GM18951 (cell line): ENCODE measurements around the gene PHF12.

ENCODE experiments used
- POLR2A ChIP-seq: IDR thresholded peaks from 4 replicates; pipeline ENCODE4 v1.6.1; 2011; ENCODE audit warnings: mild to moderate bottlenecking; ENCODE audit not compliant: insufficient read length, insufficient read depth; ENCODE audit errors: extremely low read depth
- in situ Hi-C: fragments of 300-500 bp; cut with MboI; formaldehyde crosslinking; loops from one replicate; pipeline ENCODE4 v1.12.0; 2022; ENCODE audit warnings: low sequenced_read_pairs, mixed read lengths, inconsistent platforms; ENCODE audit not compliant: unreplicated experiment

The PHF12 gene

DNA sequence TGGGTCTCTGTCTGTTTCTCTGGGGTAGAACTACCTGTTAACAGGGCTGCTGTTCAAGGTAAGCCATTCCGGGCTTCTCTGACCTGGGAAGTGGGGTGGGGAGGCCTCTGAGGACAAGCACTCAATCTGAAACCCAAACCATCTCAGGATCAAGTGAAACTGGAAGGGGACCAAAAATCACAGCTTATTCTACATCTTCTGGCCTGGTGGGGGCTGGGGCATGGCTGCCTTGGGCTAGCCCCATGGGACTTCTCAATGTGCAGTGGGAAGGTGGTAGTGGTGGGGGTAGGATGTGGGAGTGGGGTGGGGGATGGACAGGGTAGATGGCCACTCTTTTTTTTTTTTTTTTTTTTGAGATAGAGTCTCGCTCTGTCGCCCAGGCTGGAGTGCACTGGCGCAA lies 59.3 kb downstream of the PHF12 start:
- TF ChIP-seq POLR2A: no peak
- in situ Hi-C loops: no loop called here

DNA sequence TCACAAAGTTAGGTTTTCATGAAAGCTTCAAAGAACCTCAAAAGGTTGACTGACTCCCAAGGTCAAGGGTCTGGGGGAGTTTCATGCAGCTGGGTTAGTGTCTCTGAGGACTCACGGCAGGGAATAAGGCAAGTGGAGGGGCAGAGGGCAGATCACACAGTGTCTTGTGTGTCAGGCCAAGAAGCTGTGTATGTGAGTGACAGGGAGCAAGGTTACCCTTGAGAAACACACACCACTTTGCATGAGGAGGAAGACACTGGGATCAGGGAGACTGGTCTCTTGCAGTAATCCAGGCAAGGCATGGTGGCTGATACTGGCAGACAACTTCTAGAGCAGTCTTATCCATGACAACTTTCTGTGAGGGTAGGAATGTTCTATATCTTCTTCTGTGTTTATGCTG lies 60.1 kb downstream of the PHF12 start:
- no peak for TF ChIP-seq POLR2A
- in situ Hi-C loops: no loop called here

DNA sequence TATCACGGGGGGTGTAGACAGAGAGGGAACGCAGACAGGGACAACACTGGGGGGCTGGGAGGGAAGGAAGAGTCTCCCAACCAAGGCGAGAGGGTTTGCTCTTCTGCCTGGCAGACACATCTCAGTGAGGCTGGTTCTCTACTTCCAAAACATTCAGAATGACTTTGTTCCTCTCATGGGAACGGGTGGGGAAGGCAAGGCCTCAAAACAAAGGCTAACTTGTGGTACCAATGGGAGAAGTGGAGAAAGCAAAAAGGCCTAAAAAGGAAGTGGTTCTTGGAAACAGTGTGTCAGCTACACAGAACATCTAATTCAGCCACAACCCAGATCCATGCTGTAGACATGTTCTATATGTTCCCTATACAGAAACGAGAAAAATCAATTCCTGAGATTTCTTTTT lies 61.3 kb downstream of the PHF12 start:
- no peak for TF ChIP-seq POLR2A
- in situ Hi-C loops: no loop called here

DNA sequence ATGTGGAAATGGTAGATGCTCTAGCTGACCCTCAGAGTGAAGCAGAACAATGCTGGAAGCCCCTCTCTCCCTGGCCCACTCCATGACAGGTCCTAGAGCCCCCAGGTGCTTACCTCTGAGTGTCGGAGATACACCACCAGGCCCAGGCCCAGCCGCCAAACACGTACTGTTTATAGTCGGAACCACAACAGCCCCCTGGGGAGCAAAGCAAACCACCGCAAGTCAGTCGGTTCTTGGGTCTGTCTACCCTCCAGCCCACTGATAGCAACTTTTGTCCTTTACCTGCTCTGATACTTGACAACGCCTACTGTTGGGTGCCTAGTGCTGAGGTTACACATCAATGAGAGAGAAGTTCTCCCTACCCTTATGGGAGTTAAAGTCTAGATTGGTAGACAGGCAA lies 62.5 kb downstream of the PHF12 start:
- in situ Hi-C loops: no loop called here

DNA sequence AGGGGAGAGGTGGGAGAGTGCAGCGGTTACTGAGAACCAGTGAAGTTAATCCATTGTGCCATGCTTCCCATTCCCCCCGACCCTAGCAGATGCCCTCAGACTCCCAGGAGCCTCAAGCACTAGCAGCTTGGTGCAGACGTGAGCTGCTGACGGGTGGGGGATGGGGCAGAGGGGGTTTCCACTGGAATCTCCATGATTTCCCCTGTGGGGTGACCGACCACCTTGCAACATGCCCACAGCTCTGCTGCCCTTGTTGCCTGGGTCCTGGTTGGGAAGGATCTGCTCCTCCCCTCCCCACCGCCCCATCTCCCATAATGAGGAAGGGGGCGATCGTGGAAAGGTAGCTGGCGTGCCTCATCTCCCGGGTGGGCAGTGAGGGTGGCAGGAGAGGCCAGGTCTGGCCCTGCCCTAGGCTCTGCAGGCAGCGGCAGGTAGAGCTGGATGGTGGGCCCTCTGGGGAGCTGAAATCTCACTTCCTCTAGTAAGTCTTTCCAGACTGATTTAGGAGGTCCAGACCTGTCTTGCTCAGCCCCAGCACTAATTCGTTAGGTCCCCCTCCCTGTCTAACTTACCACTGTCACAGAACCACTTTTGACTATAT lies 63.3 kb downstream of the PHF12 start:
- in situ Hi-C loops: no loop called here

More for the DNA sequence above, 62.5 kb downstream of the PHF12 start:
- TF ChIP-seq POLR2A: no peak

DNA sequence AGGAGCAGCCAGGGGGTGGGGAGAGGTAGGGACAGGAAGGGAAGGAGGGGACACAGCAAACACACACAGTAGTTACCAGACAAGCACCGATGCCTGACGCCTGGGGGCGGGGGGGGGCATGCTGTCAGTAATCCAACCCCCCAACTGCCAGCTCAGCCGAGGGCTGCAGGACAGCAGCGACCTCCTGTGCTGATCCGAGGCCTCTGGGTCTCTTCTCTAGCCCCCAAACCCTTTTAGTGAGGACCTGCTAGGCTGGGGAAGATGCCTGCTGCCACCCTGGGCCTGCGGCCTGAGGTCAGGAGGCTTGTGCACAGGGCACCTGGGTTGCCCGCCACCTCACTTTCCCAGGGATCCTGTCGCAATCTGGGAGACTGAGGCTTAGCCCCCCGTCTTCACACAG lies 65.4 kb downstream of the PHF12 start:
- no peak for TF ChIP-seq POLR2A
- in situ Hi-C loops: no loop called here

More for the DNA sequence above, 63.3 kb downstream of the PHF12 start:
- no peak for TF ChIP-seq POLR2A

DNA sequence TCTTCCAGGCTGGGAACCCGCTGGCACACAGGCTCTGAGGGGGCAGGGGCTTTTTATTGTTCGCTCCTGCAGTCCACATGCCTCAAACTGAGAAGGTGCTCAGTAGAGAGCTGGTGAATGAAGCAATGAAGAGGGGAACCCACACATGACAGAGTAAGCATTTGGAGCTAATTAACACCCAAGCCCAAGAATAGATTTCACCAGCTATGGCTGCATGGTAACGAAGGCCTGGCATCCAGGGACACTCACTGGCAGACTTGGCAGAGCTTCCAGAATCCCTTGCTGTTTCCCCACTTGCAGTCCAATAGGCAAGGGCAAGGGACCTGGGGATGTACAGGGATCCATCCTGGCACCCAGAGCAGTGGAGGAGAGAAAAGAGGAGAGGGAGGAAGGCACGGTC lies 66.0 kb downstream of the PHF12 start:
- in situ Hi-C loops: no loop called here
- TF ChIP-seq POLR2A: no peak

DNA sequence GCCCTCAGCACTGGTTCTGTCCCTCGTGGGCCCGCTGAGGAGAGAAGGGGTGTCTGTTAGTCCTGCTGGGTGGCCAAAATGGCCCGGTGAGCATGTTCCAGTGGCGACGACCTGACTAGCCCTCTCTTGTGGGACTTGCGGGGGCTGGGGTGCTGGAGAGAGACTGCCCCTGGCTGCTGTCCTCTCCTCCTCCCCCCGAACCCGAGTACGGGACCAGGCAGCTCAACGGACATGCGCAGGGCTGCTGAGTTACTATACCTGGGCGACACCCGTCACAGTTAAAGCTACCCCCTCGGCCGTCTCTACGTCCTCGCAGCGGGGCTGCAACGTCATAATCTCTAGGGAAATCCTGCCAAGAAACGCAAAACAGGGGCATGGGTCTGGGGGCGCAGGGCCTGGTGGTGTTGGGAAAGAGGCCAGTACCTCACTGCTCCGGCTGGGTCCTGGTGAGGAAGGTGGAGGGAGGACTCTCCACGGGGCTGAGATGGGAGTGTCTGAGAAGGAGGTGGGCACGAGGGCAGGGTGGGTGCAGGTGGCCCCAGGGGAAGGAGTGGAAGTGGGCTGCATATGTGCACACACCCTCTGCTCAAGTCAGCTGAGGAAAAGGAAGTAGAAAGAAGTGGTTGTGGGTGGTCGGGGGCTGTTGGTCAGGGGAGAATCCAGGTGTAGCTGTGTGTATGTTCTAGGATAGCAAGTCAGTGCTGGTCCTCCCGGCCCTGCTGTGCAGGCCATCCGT lies 67.2 kb downstream of the PHF12 start:
- TF ChIP-seq POLR2A: no peak
- in situ Hi-C loops: no loop called here

DNA sequence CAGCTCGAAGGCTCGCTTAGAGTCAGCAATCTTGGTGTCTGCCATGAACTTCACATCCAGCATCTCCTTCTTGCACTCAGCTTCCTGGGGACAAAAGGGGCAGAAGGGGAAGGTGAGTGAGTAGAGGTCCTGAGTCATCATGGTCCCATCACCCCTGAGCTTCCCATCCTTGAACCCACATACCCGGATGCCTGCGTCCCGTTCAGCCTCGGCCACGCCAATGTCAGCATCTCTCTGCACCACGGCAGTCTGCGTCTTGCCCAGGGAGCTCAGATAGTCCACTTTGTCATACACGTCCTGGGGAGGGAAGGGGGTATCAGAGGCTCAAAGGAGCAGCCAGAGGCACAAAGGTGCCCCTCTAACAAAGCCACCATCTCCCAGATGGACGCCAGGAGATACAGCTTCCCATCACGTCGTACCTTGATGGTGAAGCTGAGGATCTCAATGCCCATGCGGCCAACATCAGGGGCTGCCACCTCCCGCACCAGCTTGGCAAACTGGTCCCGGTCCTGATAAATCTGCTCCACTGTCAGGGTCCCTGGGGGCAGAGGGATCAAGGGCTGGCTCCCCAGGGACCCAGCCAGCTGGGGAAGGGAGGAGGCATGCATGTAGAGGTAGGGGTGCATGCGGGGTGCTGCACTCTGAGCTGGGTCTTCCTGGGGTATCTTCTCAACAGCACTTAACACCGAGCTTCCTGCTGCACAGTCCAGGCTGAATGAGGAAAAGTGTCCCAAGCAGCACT lies 69.0 kb downstream of the PHF12 start:
- no peak for TF ChIP-seq POLR2A
- in situ Hi-C loops: no loop called here

DNA sequence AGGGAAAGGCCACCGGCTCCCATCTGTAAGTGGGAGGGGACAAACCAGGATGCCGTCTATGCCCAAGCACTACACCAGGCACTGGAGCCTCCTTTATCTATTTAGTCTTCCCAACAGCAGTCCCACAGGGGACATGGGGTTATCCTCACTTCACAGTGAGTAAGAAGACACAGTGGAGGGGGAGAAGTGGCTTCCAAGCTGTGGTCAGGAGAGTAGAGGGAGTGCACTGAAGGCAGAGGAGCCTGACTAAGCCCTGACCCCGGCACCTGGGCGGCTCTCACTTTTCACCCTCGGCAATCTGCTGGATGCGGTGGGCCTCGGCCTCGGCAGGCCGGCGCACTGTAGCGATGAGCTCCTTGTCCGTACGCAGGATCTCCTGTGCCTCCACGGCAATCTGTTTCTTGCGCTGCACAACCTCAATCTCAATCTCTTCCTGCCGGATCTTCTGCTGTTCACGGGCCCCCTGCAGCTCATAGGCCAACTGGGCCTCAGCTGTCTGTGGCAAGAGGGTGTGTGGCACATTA lies 69.7 kb downstream of the PHF12 start:
- in situ Hi-C loops: no loop called here
- no peak for TF ChIP-seq POLR2A

DNA sequence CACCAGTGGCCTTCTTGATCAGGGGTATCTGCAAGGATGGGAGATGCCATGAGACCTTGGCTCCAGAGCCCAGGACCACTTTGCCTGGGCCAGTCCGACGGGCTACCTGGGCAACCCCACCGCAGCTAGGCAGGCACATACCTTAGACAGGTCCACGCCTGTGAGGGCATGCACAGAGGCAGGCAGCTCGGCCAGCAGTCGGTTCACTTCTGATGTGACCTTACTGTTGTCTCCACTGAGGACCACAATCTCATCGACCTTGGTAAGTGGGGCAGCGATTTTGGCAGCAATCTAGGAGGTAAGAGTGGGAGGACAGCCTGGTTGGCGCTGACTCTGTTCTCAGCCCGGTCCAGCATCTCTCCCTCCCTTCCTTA lies 70.8 kb downstream of the PHF12 start:
- in situ Hi-C loops: no loop called here
- no peak for TF ChIP-seq POLR2A

DNA sequence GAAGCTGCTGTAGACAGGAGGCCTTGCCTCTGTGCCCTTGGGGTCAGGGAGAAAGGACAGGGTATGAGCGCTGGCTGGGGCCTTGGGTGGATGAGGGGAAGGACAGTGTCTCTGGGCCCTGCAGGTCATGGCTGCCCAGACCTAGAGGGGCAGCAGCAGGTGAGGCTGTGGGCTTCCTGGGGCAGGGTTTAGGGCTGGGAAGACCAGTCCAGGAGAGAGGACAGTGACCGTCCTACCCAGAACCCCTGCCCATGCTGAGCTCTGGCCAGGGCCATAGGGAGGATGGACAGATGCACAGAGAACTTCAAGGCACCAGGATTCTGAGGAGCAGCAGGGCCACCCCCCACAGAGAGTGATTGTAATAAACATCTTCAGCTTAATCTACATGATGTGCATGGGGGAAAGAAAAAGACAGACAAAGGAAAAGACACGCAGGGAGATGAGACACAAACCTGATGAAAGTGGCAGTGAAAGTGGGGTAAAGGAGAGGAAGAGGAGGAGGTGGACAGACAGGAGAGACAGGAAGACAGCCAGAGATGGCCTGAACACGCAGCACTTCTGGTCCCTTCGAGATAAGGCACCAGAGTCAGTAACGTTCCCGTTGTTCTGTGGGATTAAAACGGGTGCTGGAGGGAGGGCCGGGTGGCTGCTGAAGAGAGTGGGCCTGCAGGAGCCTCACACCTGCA lies 71.3 kb downstream of the PHF12 start:
- in situ Hi-C loops: no loop called here
- TF ChIP-seq POLR2A: no peak

DNA sequence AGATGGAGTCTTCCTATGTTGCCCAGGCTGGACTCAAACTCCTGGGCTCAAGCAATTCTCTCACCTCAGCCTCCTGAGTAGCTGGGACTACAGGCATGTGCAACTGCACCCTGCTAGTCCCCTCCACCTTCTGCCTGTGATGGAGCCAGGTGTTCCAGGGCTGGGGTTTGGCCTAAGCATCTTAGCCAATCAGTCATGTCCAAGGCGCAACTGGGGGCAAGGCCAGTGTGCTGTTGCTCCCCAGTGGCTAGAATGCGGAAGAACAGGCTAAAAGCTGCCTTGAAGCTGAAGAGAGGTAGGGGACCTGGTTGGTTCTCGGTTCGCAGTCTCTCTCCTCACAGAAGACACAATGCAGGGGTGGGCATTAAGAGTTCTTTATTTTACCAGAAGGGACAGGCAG lies 72.3 kb downstream of the PHF12 start:
- no peak for TF ChIP-seq POLR2A
- in situ Hi-C loops: no loop called here
